Measurements from ENCODE around the gene VPS33B. TPM values are rescaled to one million over a fixed set of nuclear protein-coding genes. Genes with fewer than 3 reads are reported as not detected.

The VPS33B gene
- total and polyA plus RNA-seq, 5 donors, result 3.8 to 7.6 (median 6.5) TPM

GRCh38 chr15:90959028-90959595 is 63.3 kb downstream of the VPS33B start:
- H3K4me1 ChIP-seq (ENCODE audit: control insufficient read depth, insufficient read depth, low read length), result no peaks in the 10 kb centered on the region
- ATAC-seq (no peak), DNase-seq (no peak)
- WGBS, result 75% methylated on average over 8 of the region's 8 CpGs
- intact Hi-C loops (cut with DNase I), result loop anchor here in 3 of 4 donors (5.0 to 10.0 kb wide), 4 partner anchors 88 to 313 kb away; no protein-coding TSS in a partner anchor
- no peak overlapping the region for H3K4me3 ChIP-seq (ENCODE audit: low read length)
- H3K9me3 ChIP-seq (ENCODE audit: control insufficient read depth, low read length), result no peaks in the 10 kb centered on the region
- peak overlapping the region; percentile 33 for H3K27ac ChIP-seq (ENCODE audit: low read length)
- H3K27me3 ChIP-seq (ENCODE audit: control insufficient read depth, insufficient read depth), result no peaks in the 10 kb centered on the region

DNA sequence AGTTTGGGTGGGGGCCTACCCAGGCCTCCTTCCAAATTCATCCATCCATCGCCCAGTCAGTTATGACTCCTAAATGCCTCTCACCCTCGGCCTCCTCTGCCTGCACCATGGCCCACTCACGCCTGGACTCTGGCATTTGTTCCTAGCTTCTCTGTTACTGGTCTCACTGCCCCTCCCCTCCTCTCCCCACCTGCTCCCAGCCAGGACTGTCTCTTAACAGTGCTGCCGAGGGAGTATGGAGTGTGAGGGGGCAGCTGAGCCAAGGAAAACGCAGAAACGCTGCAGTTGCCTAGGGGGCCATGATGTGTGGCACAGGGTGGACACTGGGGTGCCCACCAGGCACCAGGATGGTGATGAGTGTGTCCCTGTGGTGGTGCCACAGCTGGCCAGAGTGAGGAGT is 64.6 kb downstream of the VPS33B start:
- H3K4me1 ChIP-seq (ENCODE audit: control insufficient read depth, insufficient read depth, low read length), result no peaks in the 10 kb centered on the region
- H3K4me3 ChIP-seq (ENCODE audit: low read length), result no peak overlapping the region
- intact Hi-C loops (cut with DNase I), result loop anchor here in 3 of 4 donors (5.0 to 10.0 kb wide), 4 partner anchors 90 to 315 kb away; no protein-coding TSS in a partner anchor
- no peak overlapping the region for H3K27ac ChIP-seq (ENCODE audit: low read length)
- H3K27me3 ChIP-seq (ENCODE audit: control insufficient read depth, insufficient read depth), result no peaks in the 10 kb centered on the region
- WGBS, result 73% methylated on average over 6 of the region's 6 CpGs
- ATAC-seq (no peak), DNase-seq (no peak)
- H3K9me3 ChIP-seq (ENCODE audit: control insufficient read depth, low read length), result no peaks in the 10 kb centered on the region

DNA sequence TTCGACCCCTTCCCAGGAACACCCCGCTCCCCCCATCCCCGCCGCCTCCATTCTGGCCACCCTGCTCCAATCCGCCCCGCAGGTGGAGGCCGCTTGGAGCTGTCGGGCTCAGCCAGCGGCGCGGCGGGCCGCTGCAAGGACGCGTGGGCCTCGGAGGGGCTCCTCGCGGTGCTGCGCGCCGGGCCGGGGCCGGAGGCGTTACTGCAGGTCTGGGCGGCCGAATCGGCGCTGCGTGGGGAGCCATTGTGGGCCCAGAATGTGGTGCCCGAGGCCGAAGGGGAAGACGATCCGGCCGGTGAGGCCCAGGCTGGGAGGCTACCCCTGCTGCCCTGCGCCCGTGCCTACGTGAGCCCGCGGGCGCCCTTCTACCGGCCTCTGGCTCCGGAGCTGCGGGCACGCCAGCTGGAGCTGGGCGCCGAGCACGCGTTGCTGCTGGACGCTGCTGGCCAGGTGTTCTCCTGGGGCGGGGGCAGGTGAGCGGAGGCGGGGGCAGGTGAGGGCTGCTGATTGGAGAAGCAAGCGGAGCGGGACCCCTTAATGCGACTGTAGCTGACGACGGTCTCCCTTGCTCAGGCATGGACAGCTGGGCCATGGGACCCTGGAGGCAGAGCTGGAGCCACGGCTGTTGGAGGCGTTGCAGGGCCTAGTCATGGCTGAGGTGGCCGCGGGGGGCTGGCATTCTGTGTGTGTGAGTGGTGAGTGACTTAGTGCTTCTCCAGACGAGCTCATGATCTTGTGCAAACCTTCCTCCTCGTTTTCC is 65.2 kb downstream of the VPS33B start:
- 20% methylated on average over 63 of the region's 63 CpGs for WGBS
- DNase-seq, result peak in 2 of 3 donors; percentile 65 to 71
- intact Hi-C loops (cut with DNase I), result loop anchor here in 3 of 4 donors (5.0 to 10.0 kb wide), 4 partner anchors 90 to 315 kb away; no protein-coding TSS in a partner anchor
- Histone ChIP-seq H3K27ac (ENCODE audit: low read length) (no peak overlapping the region), H3K4me1 (ENCODE audit: control insufficient read depth, insufficient read depth, low read length) (no peaks in the 10 kb centered on the region), H3K4me3 (ENCODE audit: low read length) (peak overlapping the region; percentile 45), H3K27me3 (ENCODE audit: control insufficient read depth, insufficient read depth) (no peaks in the 10 kb centered on the region), H3K9me3 (ENCODE audit: control insufficient read depth, low read length) (no peaks in the 10 kb centered on the region)
- ATAC-seq, result peak; percentile 2 to 17

DNA sequence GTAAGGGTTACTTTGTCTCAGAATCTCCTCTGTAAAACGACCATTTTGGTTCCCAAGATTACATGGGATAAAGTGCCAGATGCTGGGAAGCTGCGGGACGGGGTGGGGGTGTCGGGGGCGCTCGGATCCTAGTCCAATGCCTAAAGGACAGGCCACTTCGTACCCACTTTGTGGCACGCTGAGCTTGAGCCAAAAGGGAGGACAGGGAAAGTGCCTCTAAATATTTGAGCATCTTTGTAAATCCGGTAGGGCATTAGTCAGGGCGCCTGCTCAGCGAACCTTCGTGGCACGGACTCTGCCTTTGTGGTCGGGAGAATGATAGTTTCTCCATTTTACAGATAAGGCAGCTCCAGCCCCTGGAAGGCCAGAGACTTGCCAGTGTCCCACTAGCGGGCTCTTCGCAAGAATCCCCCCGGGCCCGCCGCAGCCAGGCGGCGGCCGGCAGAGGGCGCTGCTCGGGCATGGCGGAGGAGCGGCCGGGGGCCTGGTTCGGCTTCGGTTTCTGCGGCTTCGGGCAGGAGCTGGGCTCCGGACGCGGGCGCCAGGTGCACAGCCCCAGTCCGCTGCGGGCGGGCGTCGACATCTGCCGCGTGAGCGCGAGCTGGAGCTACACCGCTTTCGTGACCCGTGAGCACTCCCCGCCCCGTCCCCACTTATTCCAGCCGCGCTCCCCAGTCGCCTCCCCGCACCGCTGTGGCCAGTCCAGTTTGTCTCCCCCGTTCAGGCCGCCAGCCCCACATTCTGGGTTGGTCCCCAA is 65.9 kb downstream of the VPS33B start:
- Histone ChIP-seq H3K27ac (ENCODE audit: low read length) (no peak overlapping the region), H3K4me3 (ENCODE audit: low read length) (peak overlapping the region; percentile 45), H3K9me3 (ENCODE audit: control insufficient read depth, low read length) (no peaks in the 10 kb centered on the region), H3K27me3 (ENCODE audit: control insufficient read depth, insufficient read depth) (no peaks in the 10 kb centered on the region), H3K4me1 (ENCODE audit: control insufficient read depth, insufficient read depth, low read length) (no peaks in the 10 kb centered on the region)
- ATAC-seq (peak; percentile 43 to 48), DNase-seq (peak; percentile 78 to 94 (median 93))
- WGBS, result 9% methylated on average over 56 of the region's 56 CpGs
- intact Hi-C loops (cut with DNase I), result loop anchor here in 3 of 4 donors (5.0 to 10.0 kb wide), 4 partner anchors 91 to 316 kb away; no protein-coding TSS in a partner anchor

DNA sequence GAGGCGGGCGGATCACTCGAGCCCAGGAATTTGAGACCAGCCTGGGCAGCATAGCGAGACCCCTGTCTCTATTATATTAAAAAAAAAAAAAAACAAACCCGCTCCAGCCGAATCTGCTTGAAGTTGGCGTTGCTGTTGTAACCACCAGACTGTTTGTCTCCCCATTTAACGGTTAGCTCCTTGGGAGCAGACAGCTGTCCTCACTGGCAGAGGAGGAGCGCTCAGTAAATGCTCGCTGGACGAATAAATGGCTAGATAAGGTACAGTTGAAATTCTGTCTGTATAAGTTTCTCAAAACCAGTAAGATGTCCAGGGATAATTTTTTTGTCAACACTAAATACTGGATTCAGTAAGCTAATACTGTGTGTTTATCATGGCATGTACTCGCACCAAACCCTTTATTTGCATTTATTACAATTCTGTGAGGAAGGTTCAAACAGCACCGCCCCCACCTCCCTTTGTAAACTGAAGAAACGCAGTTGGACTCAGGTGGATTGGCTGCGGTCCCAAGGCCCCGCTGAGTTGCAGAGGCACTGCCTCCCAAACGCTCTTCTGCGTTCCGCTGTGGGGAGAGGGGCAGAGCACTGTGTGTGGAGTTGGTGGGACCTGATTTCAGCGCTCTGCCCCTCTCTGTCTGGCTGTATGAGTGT is 66.6 kb downstream of the VPS33B start:
- intact Hi-C loops (cut with DNase I), result loop anchor here in 3 of 4 donors (5.0 to 10.0 kb wide), 4 partner anchors 92 to 317 kb away; no protein-coding TSS in a partner anchor
- DNase-seq (no peak), ATAC-seq (no peak)
- H3K4me1 ChIP-seq (ENCODE audit: control insufficient read depth, insufficient read depth, low read length), result no peaks in the 10 kb centered on the region
- no peaks in the 10 kb centered on the region for H3K27me3 ChIP-seq (ENCODE audit: control insufficient read depth, insufficient read depth)
- H3K9me3 ChIP-seq (ENCODE audit: control insufficient read depth, low read length), result no peaks in the 10 kb centered on the region
- 73% methylated on average over 20 of the region's 20 CpGs for WGBS
- H3K4me3 ChIP-seq (ENCODE audit: low read length), result no peak overlapping the region
- H3K27ac ChIP-seq (ENCODE audit: low read length), result no peak overlapping the region

DNA sequence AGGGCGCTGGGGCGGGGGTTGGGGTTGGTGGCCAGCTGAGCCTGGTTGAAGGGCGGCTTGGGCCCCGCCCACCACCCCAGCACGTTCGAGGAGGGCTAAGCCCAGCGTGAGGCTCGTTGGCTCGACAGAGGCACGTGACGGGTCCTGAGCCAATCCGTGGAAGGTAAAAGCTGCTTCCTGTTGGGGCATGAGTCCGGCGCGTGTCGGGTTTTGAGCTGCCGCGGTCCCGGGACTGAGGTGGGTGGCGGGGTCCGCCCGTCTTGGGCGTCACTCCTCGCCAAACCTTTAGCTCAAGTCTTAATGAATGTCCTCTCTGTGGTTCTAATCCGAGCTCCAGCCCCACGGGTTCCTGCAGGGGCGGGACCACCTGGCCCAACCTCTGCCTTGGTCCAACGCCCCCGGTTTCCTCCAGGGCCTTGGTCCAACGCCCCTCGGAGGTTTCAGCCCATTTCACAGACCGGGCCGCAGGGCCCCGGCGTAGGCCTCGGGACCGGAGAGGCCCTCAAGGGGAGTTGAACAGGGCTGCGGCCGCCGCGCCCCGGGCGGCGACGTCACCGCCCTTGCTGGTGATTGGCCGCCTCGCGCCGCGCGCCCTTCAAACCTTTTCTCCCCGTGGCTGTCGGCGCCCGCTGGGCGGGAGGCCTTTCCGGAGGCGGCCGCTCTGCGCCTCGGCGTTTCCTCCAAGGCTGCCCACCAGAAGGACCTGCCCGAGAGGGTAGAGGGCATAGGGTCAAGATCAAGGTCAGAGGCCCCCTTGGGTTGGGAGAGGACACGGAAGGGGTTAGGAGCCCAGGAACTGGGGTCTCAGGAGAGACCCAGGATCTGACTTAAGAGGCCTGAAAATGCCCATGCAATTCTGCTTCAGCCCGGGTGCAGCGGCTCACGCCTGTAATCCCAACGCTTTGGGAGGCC is 67.4 kb downstream of the VPS33B start, which contains the start of gene RCCD1:
RCCD1 (plus strand) TSS at position 173 of the 912 bp plus-strand sequence. CDS start 1,851 bp downstream, outside the sequence.
- H3K27me3 ChIP-seq (ENCODE audit: control insufficient read depth, insufficient read depth), result no peaks in the 10 kb centered on the region
- intact Hi-C loops (cut with DNase I), result loop anchor here in 3 of 4 donors (5.0 to 10.0 kb wide), 4 partner anchors 92 to 317 kb away; no protein-coding TSS in a partner anchor
- H3K9me3 ChIP-seq (ENCODE audit: control insufficient read depth, low read length), result no peaks in the 10 kb centered on the region
- peak within 1 kb of the TSS; percentile 71 for H3K27ac ChIP-seq (ENCODE audit: low read length)
- H3K4me3 ChIP-seq (ENCODE audit: low read length), result peak within 1 kb of the TSS; percentile 54
- ATAC-seq, result peak; percentile 94 to 95
- DNase-seq, result peak; percentile 97 to 99 (median 98)
- H3K4me1 ChIP-seq (ENCODE audit: control insufficient read depth, insufficient read depth, low read length), result no peaks in the 10 kb centered on the region
- 3% methylated on average over 69 of the region's 69 CpGs for WGBS

- Histone ChIP-seq H3K4me1 (ENCODE audit: control insufficient read depth, insufficient read depth, low read length) (no peaks in the 10 kb centered on the region), H3K9me3 (ENCODE audit: control insufficient read depth, low read length) (no peaks in the 10 kb centered on the region), H3K4me3 (ENCODE audit: low read length) (no peak overlapping the region), H3K27ac (ENCODE audit: low read length) (no peak overlapping the region), H3K27me3 (ENCODE audit: control insufficient read depth, insufficient read depth) (no peaks in the 10 kb centered on the region)
- whole genome bisulfite sequencing, result 73% methylated on average over 16 of the region's 16 CpGs
- DNase-seq, result peak in 1 of 3 donors; percentile 48
- no peak for ATAC-seq
- intact Hi-C loops (cut with DNase I), result loop anchor here in 2 of 4 donors (10.0 kb wide), 1 partner anchor 311 kb away; no protein-coding TSS in a partner anchor
Measured at GRCh38 chr15:90953947-90954711, 68.3 kb downstream of the VPS33B start.

DNA sequence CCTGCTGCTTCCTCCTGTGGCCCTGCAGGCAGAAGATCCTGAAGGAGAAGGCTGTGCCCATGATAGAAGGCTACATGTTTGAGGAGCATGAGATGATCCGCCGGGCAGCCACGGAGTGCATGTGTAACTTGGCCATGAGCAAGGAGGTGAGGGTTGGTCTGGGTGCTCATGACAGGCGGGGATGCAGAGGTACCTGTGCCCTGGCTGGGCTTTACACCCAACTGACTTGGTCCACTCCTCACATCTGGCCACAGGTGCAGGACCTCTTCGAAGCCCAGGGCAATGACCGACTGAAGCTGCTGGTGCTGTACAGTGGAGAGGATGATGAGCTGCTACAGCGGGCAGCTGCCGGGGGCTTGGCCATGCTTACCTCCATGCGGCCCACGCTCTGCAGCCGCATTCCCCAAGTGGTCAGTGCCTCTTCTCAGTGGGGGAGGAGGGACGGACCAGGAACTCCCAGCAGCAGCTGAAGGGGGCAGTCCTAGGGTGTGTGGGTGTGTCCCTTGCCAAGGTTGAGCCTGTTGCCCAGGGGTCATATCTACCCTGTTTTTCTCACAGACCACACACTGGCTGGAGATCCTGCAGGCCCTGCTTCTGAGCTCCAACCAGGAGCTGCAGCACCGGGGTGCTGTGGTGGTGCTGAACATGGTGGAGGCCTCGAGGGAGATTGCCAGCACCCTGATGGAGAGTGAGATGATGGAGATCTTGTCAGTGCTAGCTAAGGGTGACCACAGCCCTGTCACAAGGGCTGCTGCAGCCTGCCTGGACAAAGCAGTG is 69.3 kb downstream of the VPS33B start:
- WGBS, result 90% methylated on average over 14 of the region's 14 CpGs
- Histone ChIP-seq H3K27me3 (ENCODE audit: control insufficient read depth, insufficient read depth) (no peaks in the 10 kb centered on the region), H3K4me3 (ENCODE audit: low read length) (no peak overlapping the region), H3K4me1 (ENCODE audit: control insufficient read depth, insufficient read depth, low read length) (no peaks in the 10 kb centered on the region), H3K27ac (ENCODE audit: low read length) (no peak overlapping the region), H3K9me3 (ENCODE audit: control insufficient read depth, low read length) (no peaks in the 10 kb centered on the region)
- DNase-seq, result peak in 1 of 3 donors; percentile 39
- ATAC-seq, result no peak
- intact Hi-C loops (cut with DNase I), result loop anchor here in 2 of 4 donors (10.0 kb wide), 1 partner anchor 312 kb away; no protein-coding TSS in a partner anchor

All from right cardiac atrium (tissue), 5 donors.